Hepatocyte (in vitro differentiated cells): ENCODE results near the gene ZBTB49. TPM values are rescaled to one million over a fixed set of nuclear protein-coding genes. Genes with fewer than 3 reads are reported as not detected.
A peak's percentile ranks its signal among the peaks of the same experiment; 100 is the strongest.

Experiments used
- DNase-seq: peaks from one replicate; pipeline ENCODE4 v3.0.0-alpha.2; 2016; ENCODE audit warnings: low spot score
- H2AFZ ChIP-seq: fragments of 200-600 bp; sonication (generic); 2 replicates; pipeline ENCODE4 v1.6.0; 2016; ENCODE audit warnings: antibody characterized with exemption, mild to moderate bottlenecking
- H3K27ac ChIP-seq: fragments of 200-600 bp; sonication (generic); 2 replicates; pipeline ENCODE4 v1.5.1; 2016; ENCODE audit warnings: mild to moderate bottlenecking
- H3K27me3 ChIP-seq: fragments of 200-600 bp; sonication (generic); 2 replicates; pipeline ENCODE4 v1.6.1; 2016
- H3K36me3 ChIP-seq: fragments of 200-600 bp; sonication (generic); replicated peaks from 2 replicates; pipeline ENCODE4 v1.5.1; 2016; ENCODE audit warnings: low read depth; ENCODE audit not compliant: insufficient read depth
- H3K4me1 ChIP-seq: fragments of 200-600 bp; sonication (generic); 2 replicates; pipeline ENCODE4 v1.5.1; 2016; ENCODE audit warnings: mild to moderate bottlenecking, moderate library complexity; ENCODE audit not compliant: insufficient read depth
- H3K4me2 ChIP-seq: fragments of 200-600 bp; sonication (generic); 2 replicates; pipeline ENCODE4 v1.6.0; 2016
- H3K4me3 ChIP-seq: fragments of 200-600 bp; sonication (generic); 2 replicates; pipeline ENCODE4 v1.5.1; 2016; ENCODE audit warnings: mild to moderate bottlenecking
- H3K79me2 ChIP-seq: fragments of 200-600 bp; sonication (generic); 2 replicates; pipeline ENCODE4 v1.6.0; 2017; ENCODE audit warnings: mild to moderate bottlenecking
- H3K9me2 ChIP-seq: fragments of 200-600 bp; sonication (generic); replicated peaks from 2 replicates; pipeline ENCODE4 v1.6.0; 2017; ENCODE audit warnings: mild to moderate bottlenecking; ENCODE audit not compliant: insufficient read depth
- H3K9me3 ChIP-seq: fragments of 200-600 bp; sonication (generic); 2 replicates; pipeline ENCODE4 v1.5.1; 2016; ENCODE audit warnings: low read depth, mild to moderate bottlenecking
- H4K20me1 ChIP-seq: fragments of 200-600 bp; sonication (generic); 2 replicates; pipeline ENCODE4 v1.6.0; 2016; ENCODE audit warnings: mild to moderate bottlenecking; ENCODE audit not compliant: insufficient read depth, poor library complexity, severe bottlenecking
- EZH2 ChIP-seq: fragments of 200-600 bp; sonication (generic); IDR thresholded peaks from 2 replicates; pipeline ENCODE4 v1.6.1; 2016; ENCODE audit warnings: antibody characterized with exemption, mild to moderate bottlenecking, borderline replicate concordance
- EZH2phosphoT487 ChIP-seq: fragments of 200-600 bp; sonication (generic); IDR thresholded peaks from one replicate; pipeline ENCODE4 v1.6.1; 2018; ENCODE audit warnings: antibody characterized with exemption, mild to moderate bottlenecking, low read depth, moderate library complexity; ENCODE audit not compliant: unreplicated experiment, severe bottlenecking
- WGBS: methylation state at CpG from one replicate; pipeline ENCODE4 v1.1.6; 2016; ENCODE audit warnings: low lambda C conversion rate; ENCODE audit errors: missing lambda C conversion rate; 5-methylcytosine and 5-hydroxymethylcytosine counted together
- polyA plus RNA-seq: library from polyadenylated mRNA; unstranded; fragments of >200 nt; fragmentation: Nextera tagmentation; extraction: Ambion mirVana; gene quantifications from 2 replicates; pipeline ENCODE4 v1.2.1, GENCODE V29; 2016
- total RNA-seq: library from RNA; depleted of rRNA; stranded (reverse); fragments of >200 nt; gene quantifications from 2 replicates; pipeline ENCODE4 v1.2.3, GENCODE V29; 2014
- TF ChIP-seq, protein P1 (sequence below): fragments of 200-600 bp; sonication (generic); IDR thresholded peaks from 2 replicates; pipeline ENCODE4 v1.5.1; 2016; ENCODE audit warnings: antibody characterized with exemption, mild to moderate bottlenecking; ENCODE audit not compliant: poor library complexity

The ZBTB49 gene
- total and polyA plus RNA-seq, 2 experiments from 2014 or later = 2.2 to 3.3 TPM

DNA sequence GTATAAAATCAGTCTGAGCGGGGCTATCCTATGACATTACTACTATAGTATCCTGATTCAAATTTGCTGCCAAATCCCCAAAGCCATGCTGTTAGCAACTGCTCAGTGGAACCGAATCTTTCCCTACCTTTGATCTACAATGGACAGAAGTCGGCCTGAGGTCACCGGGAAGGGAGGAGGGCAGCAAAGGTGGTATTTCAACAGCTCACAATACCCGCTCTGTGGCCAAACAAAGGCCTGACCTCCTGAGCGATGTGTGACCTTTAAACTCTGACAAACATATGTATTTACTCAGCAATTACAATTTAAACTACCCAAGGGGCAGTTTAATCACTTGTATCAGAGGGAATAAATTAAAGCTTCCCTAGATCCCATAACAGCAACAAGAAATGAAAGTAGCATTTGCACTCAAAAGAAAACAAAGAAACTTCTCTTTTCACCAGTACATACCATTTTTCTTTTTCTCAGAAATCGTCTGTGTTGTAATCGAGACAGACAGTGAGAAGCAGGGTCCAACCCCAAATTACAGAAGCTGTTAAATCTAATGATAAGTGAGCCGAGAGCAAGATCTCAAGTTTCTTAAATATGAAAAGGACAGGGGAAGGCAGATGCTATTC is 30.5 kb upstream of the ZBTB49 start:
- no peaks in the 10 kb centered on the region for H3K9me3 ChIP-seq
- H3K4me3 ChIP-seq = no peak overlapping the region
- peak overlapping the region; percentile 2 for H2AFZ ChIP-seq
- H3K4me2 ChIP-seq = peak overlapping the region; percentile 47
- no peak overlapping the region for H3K27ac ChIP-seq
- H3K4me1 ChIP-seq = peaks cover 7% of the 10 kb centered on the region
- no peak for TF ChIP-seq EZH2
- TF ChIP-seq EZH2phosphoT487 = no peak
- H3K36me3 ChIP-seq = no peaks in the 10 kb centered on the region
- H3K79me2 ChIP-seq = no peaks in the 10 kb centered on the region
- peak; percentile 14 for DNase-seq
- no peaks in the 10 kb centered on the region for H3K9me2 ChIP-seq
- 45% methylated on average over 9 of the region's 9 CpGs for WGBS
- no peaks in the 10 kb centered on the region for H4K20me1 ChIP-seq
- no peaks in the 10 kb centered on the region for H3K27me3 ChIP-seq

DNA sequence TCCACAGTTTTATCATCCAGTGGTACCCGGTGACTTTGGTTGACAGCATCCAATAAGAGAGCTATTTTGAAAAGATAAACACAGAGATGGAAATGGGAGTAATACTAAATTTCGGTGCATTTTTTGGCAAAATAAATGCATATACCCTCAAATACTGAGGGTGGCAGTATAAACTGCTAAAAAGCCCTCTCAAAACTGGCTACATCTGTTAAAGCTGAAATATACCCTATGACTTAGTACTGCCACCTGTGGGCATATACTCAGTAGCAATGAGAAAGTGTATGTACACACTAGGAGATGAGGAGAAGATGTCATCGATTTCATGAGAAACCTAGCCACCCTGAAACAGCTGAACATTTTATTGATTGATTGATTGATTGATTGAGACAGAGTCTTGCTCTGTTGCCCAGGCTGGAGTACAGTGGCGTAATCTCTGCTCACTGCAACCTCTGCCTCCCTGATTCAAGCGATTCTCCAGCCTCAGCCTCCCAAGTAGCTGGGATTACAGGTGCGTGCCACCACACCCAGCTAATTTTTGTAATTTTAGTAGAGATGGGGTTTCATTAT is 29.8 kb upstream of the ZBTB49 start:
- H3K27me3 ChIP-seq = no peaks in the 10 kb centered on the region

DNA sequence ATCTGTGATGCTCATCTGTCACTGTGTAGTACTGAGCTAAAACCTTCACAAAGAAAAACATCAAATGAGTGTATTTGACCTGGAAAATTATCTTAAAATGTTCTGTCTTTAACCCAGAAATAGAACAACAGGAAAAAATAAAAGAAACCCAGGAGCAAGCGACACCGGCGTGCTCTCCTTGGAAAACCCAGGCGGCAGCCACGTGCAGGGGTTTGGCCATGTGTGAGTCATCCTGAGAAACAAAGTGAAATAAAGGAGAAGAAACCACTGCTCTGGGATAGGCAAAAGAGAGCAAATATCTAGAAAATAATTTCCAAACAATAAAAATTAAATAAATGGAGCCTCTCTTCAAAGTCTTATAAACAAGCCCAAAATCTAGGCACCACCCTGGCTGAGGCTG is 22.1 kb upstream of the ZBTB49 start:
- Histone ChIP-seq H3K36me3 (no peaks in the 10 kb centered on the region), H3K9me3 (no peaks in the 10 kb centered on the region), H3K9me2 (no peaks in the 10 kb centered on the region), H3K27ac (no peak overlapping the region), H3K4me3 (no peak overlapping the region), H2AFZ (no peak overlapping the region), H3K4me1 (no peaks in the 10 kb centered on the region), H3K4me2 (no peak overlapping the region), H3K27me3 (no peaks in the 10 kb centered on the region), H3K79me2 (no peaks in the 10 kb centered on the region), H4K20me1 (no peaks in the 10 kb centered on the region)
- WGBS = 90% methylated on average over 5 of the region's 5 CpGs
- TF ChIP-seq, protein P1, sequence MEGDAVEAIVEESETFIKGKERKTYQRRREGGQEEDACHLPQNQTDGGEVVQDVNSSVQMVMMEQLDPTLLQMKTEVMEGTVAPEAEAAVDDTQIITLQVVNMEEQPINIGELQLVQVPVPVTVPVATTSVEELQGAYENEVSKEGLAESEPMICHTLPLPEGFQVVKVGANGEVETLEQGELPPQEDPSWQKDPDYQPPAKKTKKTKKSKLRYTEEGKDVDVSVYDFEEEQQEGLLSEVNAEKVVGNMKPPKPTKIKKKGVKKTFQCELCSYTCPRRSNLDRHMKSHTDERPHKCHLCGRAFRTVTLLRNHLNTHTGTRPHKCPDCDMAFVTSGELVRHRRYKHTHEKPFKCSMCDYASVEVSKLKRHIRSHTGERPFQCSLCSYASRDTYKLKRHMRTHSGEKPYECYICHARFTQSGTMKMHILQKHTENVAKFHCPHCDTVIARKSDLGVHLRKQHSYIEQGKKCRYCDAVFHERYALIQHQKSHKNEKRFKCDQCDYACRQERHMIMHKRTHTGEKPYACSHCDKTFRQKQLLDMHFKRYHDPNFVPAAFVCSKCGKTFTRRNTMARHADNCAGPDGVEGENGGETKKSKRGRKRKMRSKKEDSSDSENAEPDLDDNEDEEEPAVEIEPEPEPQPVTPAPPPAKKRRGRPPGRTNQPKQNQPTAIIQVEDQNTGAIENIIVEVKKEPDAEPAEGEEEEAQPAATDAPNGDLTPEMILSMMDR = no peak
- TF ChIP-seq EZH2phosphoT487 (no peak), EZH2 (no peak)
- no peak for DNase-seq

More for the DNA sequence above, 29.8 kb upstream of the ZBTB49 start:
- H3K4me1 ChIP-seq = peaks cover 7% of the 10 kb centered on the region
- H3K9me2 ChIP-seq = no peaks in the 10 kb centered on the region
- DNase-seq = no peak
- H3K27ac ChIP-seq = no peak overlapping the region
- H3K79me2 ChIP-seq = no peaks in the 10 kb centered on the region
- no peaks in the 10 kb centered on the region for H3K36me3 ChIP-seq
- WGBS = 90% methylated on average over 6 of the region's 6 CpGs
- H3K4me2 ChIP-seq = no peak overlapping the region
- no peaks in the 10 kb centered on the region for H4K20me1 ChIP-seq
- H3K4me3 ChIP-seq = no peak overlapping the region
- H2AFZ ChIP-seq = no peak overlapping the region
- no peaks in the 10 kb centered on the region for H3K9me3 ChIP-seq
- no peak for TF ChIP-seq EZH2phosphoT487
- TF ChIP-seq, protein P1 = peak; percentile 26
- no peak for TF ChIP-seq EZH2

DNA sequence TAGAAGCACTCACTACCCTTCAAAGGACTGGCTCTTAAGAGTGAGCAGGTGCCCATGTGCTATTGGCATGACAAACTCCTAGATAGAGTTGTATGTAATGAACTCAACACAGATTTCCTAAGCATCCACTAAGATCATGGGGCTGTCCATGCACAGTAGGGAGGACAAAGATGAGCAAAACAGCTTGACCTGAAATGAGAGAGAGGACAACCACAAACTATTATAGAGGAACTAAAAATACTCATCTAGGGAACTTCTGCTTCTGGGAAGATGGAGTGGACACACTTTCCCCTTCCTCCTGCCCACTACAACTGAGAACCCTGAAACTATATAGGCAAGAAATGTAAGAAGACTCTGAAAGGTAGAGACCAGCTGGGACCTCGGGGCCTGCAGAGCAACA is 21.3 kb upstream of the ZBTB49 start:
- Histone ChIP-seq H3K9me2 (no peaks in the 10 kb centered on the region), H3K4me3 (no peak overlapping the region), H4K20me1 (no peaks in the 10 kb centered on the region), H3K27me3 (no peaks in the 10 kb centered on the region), H2AFZ (no peak overlapping the region), H3K36me3 (no peaks in the 10 kb centered on the region), H3K79me2 (no peaks in the 10 kb centered on the region), H3K4me1 (no peaks in the 10 kb centered on the region), H3K4me2 (no peak overlapping the region), H3K27ac (no peak overlapping the region), H3K9me3 (no peaks in the 10 kb centered on the region)
- 100% methylated on average over 1 of the region's 1 CpG for WGBS
- TF ChIP-seq, protein P1 = no peak
- no peak for TF ChIP-seq EZH2phosphoT487
- TF ChIP-seq EZH2 = no peak
- no peak for DNase-seq
